GM04504 (cell line): ENCODE results near the gene SLC46A3.

Experiments used
- DNase-seq: peaks from one replicate; pipeline ENCODE4 v3.0.0-alpha.2; 2012; ENCODE audit warnings: low read depth

SLC46A3 gene

GRCh38 chr13:28680541-28680940, 38.2 kb downstream of the SLC46A3 start:
- DNase-seq, result no peak

GRCh38 chr13:28679628-28680027, 39.1 kb downstream of the SLC46A3 start:
- DNase-seq, result no peak

DNA sequence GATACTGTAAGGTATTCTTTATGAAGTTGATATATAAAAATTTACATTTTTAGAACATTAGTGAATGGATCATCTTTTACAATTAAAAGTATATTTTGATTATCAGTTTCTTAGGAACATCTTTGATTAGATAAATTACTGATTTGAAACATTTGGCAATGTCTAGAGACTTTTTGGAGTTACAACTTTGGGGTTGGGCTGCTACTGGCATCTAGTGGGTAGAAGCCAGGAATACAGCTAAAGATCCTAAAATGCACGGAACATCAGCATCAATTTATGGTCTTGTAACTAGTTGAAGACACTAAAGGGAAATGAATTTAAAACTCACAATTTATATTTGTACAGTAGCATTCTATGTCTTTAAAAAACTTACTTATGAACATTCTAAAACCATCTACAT, 40.0 kb downstream of the SLC46A3 start:
- no peak for DNase-seq

DNA sequence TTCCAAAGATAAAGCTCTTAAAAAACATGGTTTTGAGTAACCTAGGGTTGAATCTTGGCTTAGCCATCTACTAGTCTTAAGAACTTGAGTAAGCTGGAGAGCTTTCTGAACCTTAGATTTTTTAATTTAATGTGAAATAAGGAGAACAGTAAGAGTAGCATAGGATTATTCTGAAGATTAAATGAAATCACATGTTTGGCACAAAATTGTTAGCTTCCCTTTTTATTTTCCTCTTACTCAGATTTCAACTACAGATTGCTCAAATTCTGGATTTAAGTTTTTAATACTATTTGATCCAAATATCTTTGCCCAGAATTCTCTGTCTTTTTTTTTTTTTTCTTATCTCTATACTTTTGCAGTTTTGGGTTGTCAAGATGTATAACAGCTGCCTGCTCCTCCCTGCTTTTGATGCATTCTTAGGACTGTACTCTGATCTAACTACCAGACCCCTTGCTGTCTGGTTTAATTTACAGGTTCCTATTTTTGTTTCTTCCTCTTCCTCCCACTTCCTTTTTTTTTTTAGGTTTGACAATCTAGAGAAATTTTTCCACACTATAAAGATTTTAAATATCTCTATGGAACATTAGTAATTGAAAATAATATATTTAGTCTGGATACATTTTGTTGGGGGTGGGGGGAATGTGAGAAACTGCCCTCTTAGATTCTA, 47.5 kb downstream of the SLC46A3 start:
- DNase-seq, result no peak

- no peak for DNase-seq
These were observed 51.8 kb downstream of the SLC46A3 start for GRCh38 chr13:28666897-28667488.

GRCh38 chr13:28659621-28659970, 59.2 kb downstream of the SLC46A3 start:
- no peak for DNase-seq

- peak; percentile 89 for DNase-seq
These were observed 59.8 kb downstream of the SLC46A3 start, which contains the start of gene POMP for GRCh38 chr13:28658796-28659620. TSS of gene POMP (plus strand) at chr13:28659130. CDS start at chr13:28659185, 55 bp downstream.

DNA sequence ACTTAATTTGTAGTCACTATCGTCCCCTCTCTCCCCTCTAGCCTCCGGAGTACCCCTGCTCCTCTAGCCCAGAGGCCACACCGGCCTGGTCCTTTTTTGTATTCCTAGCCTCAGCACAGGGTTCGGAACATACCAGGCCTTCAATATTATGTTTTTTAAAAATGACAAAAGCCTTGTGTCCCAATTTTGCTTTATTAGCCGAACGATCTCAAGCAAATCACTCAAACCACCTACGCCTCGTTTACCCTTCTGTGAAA, 60.3 kb downstream of the SLC46A3 start:
- no peak for DNase-seq

DNA sequence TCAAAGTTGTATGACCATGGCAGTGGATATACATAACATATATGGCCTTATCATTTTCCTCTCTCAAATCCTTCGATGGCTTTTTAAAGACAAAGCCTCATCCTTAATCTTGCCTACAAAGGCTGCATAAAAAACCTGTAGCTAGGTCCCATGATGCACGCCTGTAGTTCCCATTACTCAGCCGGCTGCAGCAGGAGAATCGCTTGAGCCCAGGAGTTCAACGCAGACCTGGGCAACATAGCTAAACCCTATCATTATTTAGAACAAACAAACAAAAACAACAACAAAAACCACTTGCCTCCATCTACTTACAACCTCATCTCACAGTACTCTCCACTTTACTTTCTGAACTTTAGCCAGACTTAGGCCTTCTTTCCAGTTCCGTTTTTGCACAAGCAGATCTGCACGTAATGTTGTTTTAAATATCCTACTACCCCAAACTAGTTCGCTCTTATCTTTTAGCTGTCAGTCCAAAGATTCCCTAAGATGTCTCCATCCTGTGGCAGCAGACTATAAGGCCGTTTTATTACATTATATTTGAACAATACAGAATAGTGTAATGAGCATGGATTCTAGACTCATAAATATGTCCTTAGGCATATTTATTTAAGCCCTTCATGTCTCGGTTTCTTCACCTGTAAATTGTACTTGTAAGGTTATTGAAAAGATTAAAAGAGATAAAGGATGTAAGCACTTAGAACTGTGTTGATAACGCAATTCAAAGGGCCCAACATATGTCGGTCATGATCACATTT, 60.8 kb downstream of the SLC46A3 start:
- no peak for DNase-seq

GRCh38 chr13:28655561-28655960, 63.2 kb downstream of the SLC46A3 start:
- no peak for DNase-seq

GRCh38 chr13:28654276-28654675, 64.5 kb downstream of the SLC46A3 start:
- no peak for DNase-seq

GRCh38 chr13:28653111-28653510, 65.7 kb downstream of the SLC46A3 start:
- DNase-seq, result no peak

DNA sequence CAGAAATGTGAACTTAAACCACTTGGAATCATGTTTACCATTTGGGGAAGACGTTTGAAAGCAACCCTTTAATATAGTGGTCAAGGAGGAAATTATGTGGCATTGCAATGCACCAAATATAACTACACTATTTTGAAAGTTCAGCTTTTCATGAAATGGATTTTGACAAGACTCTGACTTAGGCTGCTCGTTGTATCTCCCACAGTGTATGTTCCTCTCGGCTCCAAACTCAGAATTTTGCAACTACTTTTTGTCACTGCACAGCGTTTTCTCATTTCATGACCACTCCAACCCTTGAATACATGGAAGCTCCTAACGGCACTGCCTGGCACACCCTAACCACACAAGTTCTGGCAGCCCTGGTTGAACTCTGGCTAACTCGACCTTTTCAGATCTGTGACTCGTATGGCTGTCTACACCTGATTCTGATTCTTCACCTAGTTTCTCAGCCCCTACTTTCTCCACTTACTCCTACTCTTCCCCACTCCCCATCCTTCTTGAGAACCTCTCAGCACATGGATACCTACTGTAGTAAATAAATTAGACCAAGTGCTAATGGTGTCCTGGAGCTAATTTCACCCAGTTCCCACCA, 66.9 kb downstream of the SLC46A3 start:
- DNase-seq, result no peak

DNA sequence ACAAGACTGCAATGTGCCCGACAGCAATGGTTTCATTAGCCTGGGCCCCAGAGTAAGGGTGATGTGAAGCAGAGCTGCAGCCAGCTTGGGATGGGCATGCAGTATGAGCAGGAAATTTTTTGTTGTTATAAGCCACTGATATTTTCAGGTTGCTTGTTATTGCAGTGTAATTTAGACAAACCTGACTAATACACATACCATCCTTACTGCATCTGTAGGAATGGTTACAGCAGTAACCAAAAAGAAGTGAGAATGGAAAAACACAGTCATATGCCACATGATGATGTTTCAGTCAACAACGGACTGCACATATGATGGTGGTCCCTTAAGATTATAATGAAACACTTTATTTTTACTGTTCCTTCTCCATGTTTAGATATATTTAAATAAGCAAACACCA, 68.5 kb downstream of the SLC46A3 start:
- no peak for DNase-seq
